Neutrophil (primary cell): ENCODE measurements around the gene DNAJC16.

Experiments
- H3K27ac ChIP-seq: fragments of 200-600 bp; sonication (generic); 2 replicates; pipeline ENCODE4 v1.5.1; 2016; ENCODE audit warnings: mild to moderate bottlenecking, moderate library complexity
- H3K27me3 ChIP-seq: fragments of 200-600 bp; sonication (generic); 2 replicates; pipeline ENCODE4 v1.6.0; 2016; ENCODE audit warnings: mild to moderate bottlenecking
- H3K36me3 ChIP-seq: fragments of 200-600 bp; sonication (generic); 2 replicates; pipeline ENCODE4 v1.5.1; 2017
- H3K4me1 ChIP-seq, 2 experiments: fragments of 200-600 bp in 1 of 2; sonication (generic) in 1 of 2; 1 replicate in 1 of 2; 2 replicates in 1 of 2; pipeline versions ENCODE4 v1.5.1 to v1.6.1; 2013 to 2016; ENCODE audit warnings: low read depth in 1 of 2, low read length in 1 of 2, mild to moderate bottlenecking in 1 of 2, moderate library complexity in 1 of 2; ENCODE audit not compliant: control insufficient read depth in 1 of 2, insufficient read depth in 1 of 2
- H3K4me3 ChIP-seq, 2 experiments: fragments of 200-600 bp in 1 of 2; sonication (generic) in 1 of 2; 1 replicate in 1 of 2; 2 replicates in 1 of 2; pipeline ENCODE4 v1.5.1; 2013 to 2016; ENCODE audit warnings: low read depth in 1 of 2, low read length in 1 of 2, mild to moderate bottlenecking in 1 of 2, moderate library complexity in 1 of 2
- H3K9me3 ChIP-seq: fragments of 200-600 bp; sonication (generic); 2 replicates; pipeline ENCODE4 v1.5.1; 2016
- CTCF ChIP-seq: fragments of 200-600 bp; sonication (generic); IDR thresholded peaks from 2 replicates; pipeline ENCODE4 v1.5.1; 2016; ENCODE audit warnings: antibody characterized with exemption

The DNAJC16 gene

GRCh38 chr1:15618655-15619525, 92.2 kb downstream of the DNAJC16 start:
- no peak for TF ChIP-seq CTCF
- peak overlapping the region; percentile 89 for H3K27ac ChIP-seq
- H3K9me3 ChIP-seq: no peaks in the 10 kb centered on the region
- peaks cover 24 to 30% of the 10 kb centered on the region in 2 experiments for H3K4me1 ChIP-seq
- H3K27me3 ChIP-seq: no peaks in the 10 kb centered on the region
- peak overlapping the region; percentile 79 to 86 for H3K4me3 ChIP-seq
- H3K36me3 ChIP-seq: no peaks in the 10 kb centered on the region

- no peak for TF ChIP-seq CTCF
- no peak overlapping the region for H3K27ac ChIP-seq
- H3K4me1 ChIP-seq: peaks cover 24 to 30% of the 10 kb centered on the region in 2 experiments
- no peaks in the 10 kb centered on the region for H3K9me3 ChIP-seq
- H3K27me3 ChIP-seq: no peaks in the 10 kb centered on the region
- no peaks in the 10 kb centered on the region for H3K36me3 ChIP-seq
- H3K4me3 ChIP-seq: no peak overlapping the region
These were observed 93.5 kb downstream of the DNAJC16 start for GRCh38 chr1:15620155-15620545.

- H3K9me3 ChIP-seq: no peaks in the 10 kb centered on the region
- no peak for TF ChIP-seq CTCF
- no peak overlapping the region for H3K4me3 ChIP-seq
- no peak overlapping the region for H3K27ac ChIP-seq
- peaks cover 24 to 30% of the 10 kb centered on the region in 2 experiments for H3K4me1 ChIP-seq
- no peaks in the 10 kb centered on the region for H3K36me3 ChIP-seq
- no peaks in the 10 kb centered on the region for H3K27me3 ChIP-seq
These were observed 94.4 kb downstream of the DNAJC16 start for GRCh38 chr1:15620902-15621682.

GRCh38 chr1:15621975-15622374, 95.3 kb downstream of the DNAJC16 start:
- Histone ChIP-seq H3K4me3 (no peak overlapping the region), H3K4me1 (peaks cover 16 to 23% of the 10 kb centered on the region in 2 experiments), H3K36me3 (peaks cover 5% of the 10 kb centered on the region), H3K27me3 (no peaks in the 10 kb centered on the region), H3K9me3 (no peaks in the 10 kb centered on the region), H3K27ac (no peak overlapping the region)
- no peak for TF ChIP-seq CTCF

- no peak overlapping the region for H3K27ac ChIP-seq
- no peaks in the 10 kb centered on the region for H3K27me3 ChIP-seq
- H3K4me3 ChIP-seq: no peak overlapping the region
- TF ChIP-seq CTCF: no peak
- no peaks in the 10 kb centered on the region for H3K9me3 ChIP-seq
- H3K4me1 ChIP-seq: peaks cover 12 to 20% of the 10 kb centered on the region in 2 experiments
- peaks cover 13% of the 10 kb centered on the region for H3K36me3 ChIP-seq
These were observed 96.2 kb downstream of the DNAJC16 start for GRCh38 chr1:15622712-15623373.
